ENCODE measurements around the gene BMX. TPM values are rescaled to one million over a fixed set of nuclear protein-coding genes. Genes with fewer than 3 reads are reported as not detected.

The BMX gene
- total RNA-seq, result not detected in 2 replicates

DNA sequence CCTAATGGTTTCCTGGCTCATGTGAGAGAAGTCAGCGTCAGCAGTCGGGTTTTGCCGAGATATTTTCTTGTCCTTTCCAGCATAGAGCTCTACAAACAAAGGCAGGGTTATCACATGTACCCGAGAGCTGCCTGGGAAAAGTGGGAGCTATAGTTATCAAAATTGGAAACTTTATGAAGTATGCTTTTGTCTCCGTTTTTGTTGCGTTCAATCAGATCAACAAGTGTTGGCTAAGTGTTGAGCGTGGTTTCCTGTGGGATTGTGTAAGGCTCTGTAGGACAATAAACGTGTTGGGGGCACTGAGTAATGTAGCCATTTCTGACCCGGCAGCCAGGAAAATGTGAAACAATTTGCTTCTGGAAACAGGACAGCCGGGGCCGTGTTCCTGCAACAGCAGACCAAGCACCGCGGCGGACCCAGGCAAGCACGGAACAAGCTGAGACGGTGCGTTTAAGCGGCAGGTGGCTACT is at the start of gene BMX:
Gene BMX (plus strand): TSS at position 311 of the 470 bp plus-strand sequence. CDS start 7,547 bp downstream, outside the sequence.
- no peak within 1 kb of the TSS for H3K4me3 ChIP-seq (ENCODE audit: low read depth, low read length)
- DNase-seq (ENCODE audit: low read depth), result no peak
- H3K36me3 ChIP-seq (ENCODE audit: control insufficient read depth, insufficient read depth, low read length), result no peaks in the 10 kb centered on the region
- H3K27me3 ChIP-seq (ENCODE audit: control insufficient read depth, insufficient read depth, low read length), result peaks cover 2% of the 10 kb centered on the region
- TF ChIP-seq, protein P1, sequence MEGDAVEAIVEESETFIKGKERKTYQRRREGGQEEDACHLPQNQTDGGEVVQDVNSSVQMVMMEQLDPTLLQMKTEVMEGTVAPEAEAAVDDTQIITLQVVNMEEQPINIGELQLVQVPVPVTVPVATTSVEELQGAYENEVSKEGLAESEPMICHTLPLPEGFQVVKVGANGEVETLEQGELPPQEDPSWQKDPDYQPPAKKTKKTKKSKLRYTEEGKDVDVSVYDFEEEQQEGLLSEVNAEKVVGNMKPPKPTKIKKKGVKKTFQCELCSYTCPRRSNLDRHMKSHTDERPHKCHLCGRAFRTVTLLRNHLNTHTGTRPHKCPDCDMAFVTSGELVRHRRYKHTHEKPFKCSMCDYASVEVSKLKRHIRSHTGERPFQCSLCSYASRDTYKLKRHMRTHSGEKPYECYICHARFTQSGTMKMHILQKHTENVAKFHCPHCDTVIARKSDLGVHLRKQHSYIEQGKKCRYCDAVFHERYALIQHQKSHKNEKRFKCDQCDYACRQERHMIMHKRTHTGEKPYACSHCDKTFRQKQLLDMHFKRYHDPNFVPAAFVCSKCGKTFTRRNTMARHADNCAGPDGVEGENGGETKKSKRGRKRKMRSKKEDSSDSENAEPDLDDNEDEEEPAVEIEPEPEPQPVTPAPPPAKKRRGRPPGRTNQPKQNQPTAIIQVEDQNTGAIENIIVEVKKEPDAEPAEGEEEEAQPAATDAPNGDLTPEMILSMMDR (IDR thresholded peaks at IDR 0.05; ENCODE audit: insufficient read depth, low read length, poor library complexity, severe bottlenecking), result no peak

- no peak for DNase-seq (ENCODE audit: low read depth)
- H3K27me3 ChIP-seq (ENCODE audit: control insufficient read depth, insufficient read depth, low read length), result peaks cover 3% of the 10 kb centered on the region
- H3K36me3 ChIP-seq (ENCODE audit: control insufficient read depth, insufficient read depth, low read length), result no peaks in the 10 kb centered on the region
- H3K4me3 ChIP-seq (ENCODE audit: low read depth, low read length), result no peak overlapping the region
- TF ChIP-seq, protein P1 (IDR thresholded peaks at IDR 0.05; ENCODE audit: insufficient read depth, low read length, poor library complexity, severe bottlenecking), result no peak
Measured at GRCh38 chrX:15451913-15452312, 48.7 kb upstream of the BMX start.

DNA sequence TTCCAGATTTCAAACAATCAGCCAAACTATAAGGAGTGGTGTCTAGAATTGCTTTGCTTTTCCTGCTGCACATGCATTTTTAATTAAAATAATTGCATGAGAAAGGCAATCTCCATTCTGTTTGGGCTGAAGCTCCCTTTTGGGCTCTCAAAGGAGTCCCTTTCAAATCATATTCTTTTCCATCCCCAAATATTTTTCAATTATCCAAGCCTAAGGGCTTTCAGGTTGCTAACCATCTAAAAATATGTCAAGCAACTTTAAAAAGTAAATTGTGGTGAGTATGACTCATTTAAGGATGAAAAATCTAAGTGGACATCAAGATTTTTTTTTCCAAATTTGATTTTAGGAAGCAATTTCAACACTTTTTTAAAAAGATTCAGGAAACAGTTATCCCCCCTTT is 35.9 kb upstream of the BMX start:
- no peak for DNase-seq (ENCODE audit: low read depth)
- TF ChIP-seq, protein P1 (IDR thresholded peaks at IDR 0.05; ENCODE audit: insufficient read depth, low read length, poor library complexity, severe bottlenecking), result no peak
- no peaks in the 10 kb centered on the region for H3K27me3 ChIP-seq (ENCODE audit: control insufficient read depth, insufficient read depth, low read length)

DNA sequence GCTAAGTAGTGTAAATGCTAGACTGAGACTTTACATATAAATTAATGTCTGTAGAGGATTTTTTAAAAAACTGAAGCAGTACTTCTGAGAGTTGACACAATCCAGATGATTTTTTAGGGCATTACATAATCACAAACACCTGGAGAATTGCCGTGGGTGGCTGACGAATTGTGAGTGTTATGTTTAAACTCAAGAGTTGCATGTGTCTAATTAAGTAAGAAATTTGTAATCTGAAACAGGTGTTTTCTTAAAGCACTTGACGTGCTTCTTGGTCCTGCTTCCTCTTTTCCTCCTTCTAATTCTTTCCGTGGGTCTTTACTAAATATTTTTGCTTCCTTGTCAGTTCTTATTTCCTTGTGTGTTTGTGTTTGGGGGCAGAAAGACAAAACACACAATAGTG is 35.3 kb upstream of the BMX start:
- DNase-seq (ENCODE audit: low read depth), result no peak
- TF ChIP-seq, protein P1 (IDR thresholded peaks at IDR 0.05; ENCODE audit: insufficient read depth, low read length, poor library complexity, severe bottlenecking), result no peak
- no peaks in the 10 kb centered on the region for H3K36me3 ChIP-seq (ENCODE audit: control insufficient read depth, insufficient read depth, low read length)
- H3K27me3 ChIP-seq (ENCODE audit: control insufficient read depth, insufficient read depth, low read length), result no peaks in the 10 kb centered on the region
- no peak overlapping the region for H3K4me3 ChIP-seq (ENCODE audit: low read depth, low read length)

More for the DNA sequence above, 35.9 kb upstream of the BMX start:
- no peak overlapping the region for H3K4me3 ChIP-seq (ENCODE audit: low read depth, low read length)
- H3K36me3 ChIP-seq (ENCODE audit: control insufficient read depth, insufficient read depth, low read length), result no peaks in the 10 kb centered on the region

GRCh38 chrX:15465896-15466651 is 34.5 kb upstream of the BMX start:
- H3K4me3 ChIP-seq (ENCODE audit: low read depth, low read length), result no peak overlapping the region
- H3K36me3 ChIP-seq (ENCODE audit: control insufficient read depth, insufficient read depth, low read length), result no peaks in the 10 kb centered on the region
- DNase-seq (ENCODE audit: low read depth), result no peak
- TF ChIP-seq, protein P1 (IDR thresholded peaks at IDR 0.05; ENCODE audit: insufficient read depth, low read length, poor library complexity, severe bottlenecking), result peak; percentile 4
- no peaks in the 10 kb centered on the region for H3K27me3 ChIP-seq (ENCODE audit: control insufficient read depth, insufficient read depth, low read length)
